ENCODE measurements around the gene KAT7.

- TF ChIP-seq GATA2 (IDR thresholded peaks at IDR 0.05; ENCODE audit: low read depth, low read length) (no peak), GATA3 (IDR thresholded peaks at IDR 0.05; ENCODE audit: low read depth, low read length) (no peak)
These were observed 38.8 kb upstream of the KAT7 start for GRCh38 chr17:49749730-49750129.

Measured in SH-SY5Y (cell line).